HG03571 (cell line): ENCODE data around the gene HS1BP3.

Source experiments
- ATAC-seq: cut with Tn5 transposase; IDR thresholded peaks from one replicate; pipeline ENCODE4 v1.9.1; 2021; ENCODE audit not compliant: unreplicated experiment

The HS1BP3 gene

DNA sequence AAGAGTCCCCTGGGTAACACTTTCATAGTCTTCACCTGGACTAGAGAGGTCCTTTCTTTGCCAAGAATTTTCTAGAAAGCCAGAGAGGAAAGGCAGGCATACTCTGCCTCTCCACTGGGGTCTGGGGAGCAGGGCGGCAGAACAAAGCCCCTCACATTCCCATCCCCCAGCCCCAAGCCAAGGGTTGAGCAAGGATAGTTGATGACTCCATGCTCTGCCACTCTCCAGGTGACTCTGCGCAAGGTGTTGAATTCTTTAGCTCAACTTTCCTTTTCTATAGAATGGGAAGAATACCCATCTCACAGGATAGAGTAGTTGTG lies 13.1 kb upstream of the HS1BP3 start:
- no peak for ATAC-seq

DNA sequence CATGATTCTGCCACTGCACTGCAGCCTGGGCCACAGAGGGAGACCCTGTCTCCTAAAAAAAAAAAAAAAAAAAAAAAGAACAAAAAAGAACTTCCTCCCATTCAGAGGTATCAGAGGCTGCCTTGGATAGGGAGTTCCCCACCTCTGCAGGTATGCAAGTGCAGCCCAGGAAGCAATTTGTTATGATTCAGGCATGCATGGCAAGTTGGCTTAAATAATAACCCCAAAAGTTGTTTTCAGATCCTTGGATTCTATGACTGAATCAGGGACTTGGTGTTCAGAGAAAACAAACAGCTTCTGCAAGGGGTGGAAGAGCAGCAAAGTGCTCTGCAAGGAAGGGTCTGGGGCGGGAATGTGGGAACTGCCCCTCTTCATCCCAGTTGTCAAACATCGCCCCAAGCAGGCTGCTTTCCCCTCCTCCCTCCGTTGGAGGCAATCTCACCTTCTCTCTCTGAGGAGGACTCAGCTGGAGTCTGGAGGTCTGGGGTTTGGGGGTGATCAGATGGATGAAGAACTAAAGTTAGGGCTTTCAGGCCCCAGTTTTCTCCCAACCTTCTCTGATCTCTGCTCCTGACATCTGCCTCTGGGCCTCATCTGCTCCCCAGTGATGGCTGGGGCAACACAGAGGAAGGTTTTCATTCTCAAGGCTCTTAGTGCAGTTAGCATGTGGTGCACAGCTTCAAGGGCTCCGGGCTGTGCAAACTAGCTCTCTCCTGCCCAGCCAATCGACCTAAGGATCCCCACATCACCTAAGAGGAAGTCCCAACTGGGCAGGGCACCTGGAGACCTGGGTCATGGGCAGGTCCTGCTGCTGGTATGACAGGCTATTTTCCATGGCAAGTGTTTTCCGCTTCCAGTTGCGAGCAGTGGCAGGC lies 12.5 kb upstream of the HS1BP3 start:
- no peak for ATAC-seq

DNA sequence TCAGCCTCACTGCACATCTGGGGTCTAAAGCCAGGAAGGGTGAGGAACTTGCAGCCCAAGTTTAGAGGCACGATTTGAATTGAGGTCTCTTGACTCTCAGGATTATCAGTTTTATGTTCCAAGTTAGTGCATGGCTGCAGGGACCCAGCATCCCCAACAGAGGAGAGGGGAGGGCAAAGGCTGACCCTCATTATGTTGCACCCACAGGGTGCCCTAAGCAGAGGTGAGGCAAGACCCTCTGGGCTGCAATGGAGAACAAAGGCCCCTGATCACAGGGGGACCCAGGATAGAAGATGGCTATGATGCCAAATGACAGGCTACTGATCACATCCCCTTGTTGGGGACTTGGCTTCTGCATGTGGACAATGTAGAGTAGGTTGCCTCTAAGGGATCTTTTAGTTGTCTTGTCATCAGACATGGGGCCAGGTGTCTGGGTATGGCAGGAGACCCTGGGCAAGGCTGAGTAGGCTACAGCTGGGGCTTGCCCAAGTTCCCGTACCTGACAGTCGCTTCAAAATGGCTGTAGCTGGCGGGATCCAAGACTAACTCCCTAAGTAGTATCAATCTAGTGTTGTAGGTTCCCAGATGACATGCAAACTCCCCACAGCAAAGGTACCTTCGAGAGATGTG lies 11.5 kb upstream of the HS1BP3 start:
- ATAC-seq = no peak

GRCh38 chr2:20661421-20662307 lies 10.8 kb upstream of the HS1BP3 start:
- peak; percentile 65 for ATAC-seq

DNA sequence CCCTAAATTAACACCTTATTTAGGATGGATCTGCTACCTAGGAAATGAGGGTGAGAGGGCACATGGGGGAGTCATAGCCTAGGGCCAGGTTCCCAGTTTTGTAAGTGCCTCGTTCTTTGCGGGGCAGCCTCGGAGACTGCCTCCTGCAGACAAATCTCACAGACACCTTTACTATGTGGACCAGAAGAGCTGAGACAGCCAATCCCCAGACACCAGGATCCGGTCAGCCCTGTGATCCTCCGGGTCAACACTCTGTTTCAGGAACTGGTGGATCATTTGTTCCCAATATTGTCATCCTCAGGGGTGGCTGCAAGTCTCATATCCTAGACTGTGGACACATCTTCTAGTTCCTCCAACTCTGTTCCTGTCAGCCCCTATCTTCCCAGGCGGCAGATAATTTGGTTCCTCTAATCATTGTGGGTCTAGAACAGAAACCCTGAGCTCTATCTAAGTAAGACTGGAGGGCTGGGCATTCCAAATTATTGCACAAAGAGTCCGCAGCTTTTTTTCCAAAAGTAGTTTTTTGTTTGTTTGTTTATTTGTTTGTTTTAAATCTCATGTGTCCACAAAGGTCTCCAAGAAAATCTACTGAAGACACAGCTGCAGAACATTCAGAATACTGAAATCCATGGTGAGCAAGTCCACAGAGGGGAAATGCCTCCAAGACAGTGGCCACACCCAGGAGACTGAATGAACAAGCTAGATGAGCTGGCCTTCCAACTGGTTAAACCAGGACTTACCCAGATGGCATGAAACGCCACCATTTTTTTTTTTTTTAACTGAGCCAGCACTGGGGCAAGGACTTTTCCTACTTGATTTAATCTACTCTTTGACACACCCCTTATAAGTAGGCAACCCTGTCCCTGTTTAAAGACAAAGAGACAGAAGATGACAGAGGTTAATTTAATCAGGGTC lies 9.9 kb upstream of the HS1BP3 start:
- ATAC-seq = no peak

DNA sequence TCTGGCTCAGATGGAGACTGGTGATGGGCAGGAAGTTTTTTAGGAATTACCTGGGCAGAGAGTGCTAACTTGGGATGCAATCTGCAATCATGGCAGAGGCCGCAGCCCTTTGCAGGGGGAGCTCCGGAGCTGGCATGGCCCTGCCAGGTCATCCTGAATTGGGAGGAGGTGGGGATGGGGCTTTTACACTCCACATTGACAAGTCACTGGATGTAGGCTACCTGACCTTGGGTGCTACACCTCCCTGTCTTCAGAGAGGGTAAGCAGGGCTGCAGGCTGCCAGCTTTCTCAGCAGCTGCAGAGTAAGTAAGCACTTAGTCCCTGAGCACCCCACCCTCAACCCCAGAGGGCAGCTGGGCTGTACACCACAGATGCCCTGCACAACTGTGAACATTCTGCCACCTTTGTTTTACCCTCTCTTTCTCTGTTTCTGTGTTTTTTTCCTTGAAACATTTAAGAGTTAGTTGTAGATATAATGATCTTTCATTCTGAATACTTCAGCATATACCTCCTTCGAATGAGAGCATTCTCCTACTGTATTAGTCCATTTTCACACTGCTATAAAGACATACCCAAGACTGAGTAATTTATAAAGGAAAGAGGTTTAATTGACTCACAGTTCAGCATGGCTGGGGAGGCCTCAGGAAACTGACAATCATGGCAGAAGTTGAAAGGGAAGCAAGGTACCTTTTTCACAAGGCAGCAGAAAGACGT lies 6.8 kb upstream of the HS1BP3 start:
- ATAC-seq = no peak

DNA sequence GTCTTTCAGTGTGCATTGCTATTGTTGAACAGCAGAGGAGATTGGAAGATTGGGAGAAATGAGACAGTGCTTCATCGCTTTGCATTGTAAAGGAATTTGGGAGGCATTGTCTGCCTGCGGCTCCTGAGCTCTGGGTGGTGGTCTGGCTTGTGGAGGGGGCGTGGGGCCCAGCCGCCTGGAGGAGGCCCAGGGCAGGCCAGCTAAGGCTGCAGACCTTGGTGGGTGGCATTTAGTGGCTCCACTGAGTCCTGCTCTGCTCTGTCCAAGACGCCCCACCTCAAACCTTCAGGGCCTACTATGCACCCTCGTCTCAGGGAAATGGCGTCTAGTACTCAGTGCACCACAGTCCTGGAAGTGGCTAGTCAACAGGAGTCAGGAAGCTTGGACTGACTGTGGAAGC lies 5.7 kb upstream of the HS1BP3 start:
- ATAC-seq = no peak

- no peak for ATAC-seq
These were observed 3.6 kb upstream of the HS1BP3 start for GRCh38 chr2:20654535-20654813.

DNA sequence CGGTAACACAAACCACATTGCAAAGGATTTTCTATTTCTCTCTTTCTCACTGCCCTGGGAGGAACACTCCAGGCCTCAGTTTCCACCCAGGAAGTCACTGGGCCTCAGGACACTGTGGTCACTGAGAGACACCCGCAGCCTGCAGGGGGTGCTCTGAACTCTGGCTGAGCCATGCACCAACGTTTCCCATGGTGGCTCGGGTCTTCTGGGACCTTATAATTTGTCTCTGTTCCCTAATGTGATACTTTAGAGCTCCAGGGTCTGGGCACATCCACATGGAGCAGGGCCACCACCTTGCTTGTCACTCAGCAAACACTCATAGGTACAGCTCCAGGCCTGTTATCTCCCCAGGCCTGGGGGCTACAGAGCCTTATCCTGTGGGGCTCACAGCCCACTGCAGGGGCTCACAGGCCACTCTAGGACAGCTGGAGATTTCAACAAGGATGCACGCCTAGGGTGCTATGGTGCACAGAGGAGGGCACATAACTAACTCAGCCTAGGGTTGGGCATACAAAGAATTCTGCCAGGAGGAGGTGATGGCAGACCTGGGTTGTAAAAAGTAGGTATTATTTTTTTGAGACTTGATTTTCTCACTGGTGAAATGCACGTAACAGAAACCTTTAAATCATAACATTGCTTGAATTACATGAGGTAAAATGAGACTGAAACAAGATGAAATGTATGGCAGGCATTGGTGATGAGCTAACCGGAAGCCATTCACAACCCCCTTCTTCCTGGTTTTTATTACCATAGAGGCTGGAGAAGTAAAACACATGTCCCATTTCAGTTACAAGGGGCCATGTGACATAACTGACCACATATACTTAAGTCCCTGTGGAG lies 3.0 kb upstream of the HS1BP3 start:
- no peak for ATAC-seq

DNA sequence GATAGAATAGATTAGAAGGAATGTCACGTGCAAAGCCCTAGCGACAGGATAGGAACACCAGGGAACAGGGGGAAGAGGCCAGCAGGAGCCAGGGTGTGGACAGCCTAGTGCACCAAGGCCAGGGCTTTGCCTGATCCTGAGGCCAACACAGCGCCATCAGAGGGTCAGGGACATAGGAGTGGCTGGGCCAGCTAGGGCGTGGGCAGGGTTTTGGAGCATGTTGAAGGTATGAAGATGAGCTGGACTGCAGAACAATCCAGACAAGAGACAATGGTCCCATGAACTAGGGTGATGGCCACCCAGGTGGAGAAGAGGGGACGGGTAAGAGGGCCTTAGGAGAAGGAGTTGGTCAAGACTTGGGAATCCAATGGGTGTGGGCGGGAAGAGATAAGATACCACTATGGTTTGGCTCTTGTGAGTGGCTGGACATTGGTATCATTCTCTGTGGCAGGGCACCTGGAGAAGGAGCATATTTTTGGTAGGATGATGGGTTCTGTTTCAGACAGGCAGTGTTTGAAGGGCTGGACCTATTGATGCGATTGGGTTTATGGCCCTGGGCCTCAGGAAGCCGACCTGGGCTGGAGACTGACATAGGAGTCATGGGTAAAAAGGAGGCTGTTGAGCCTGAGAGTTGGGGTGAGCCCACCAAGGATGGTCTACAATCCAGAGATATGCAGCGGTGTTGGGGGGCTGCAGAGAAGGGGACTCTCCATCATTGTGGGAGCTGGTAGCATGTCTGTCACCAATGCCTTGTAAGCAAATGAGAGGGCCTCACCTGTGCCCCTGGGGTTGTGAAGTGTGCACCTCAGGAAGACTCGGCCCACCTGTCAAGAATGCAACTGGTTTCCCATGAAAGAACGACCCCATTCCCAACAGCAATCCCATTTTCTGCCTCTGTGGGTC lies 2.0 kb upstream of the HS1BP3 start:
- ATAC-seq = no peak

DNA sequence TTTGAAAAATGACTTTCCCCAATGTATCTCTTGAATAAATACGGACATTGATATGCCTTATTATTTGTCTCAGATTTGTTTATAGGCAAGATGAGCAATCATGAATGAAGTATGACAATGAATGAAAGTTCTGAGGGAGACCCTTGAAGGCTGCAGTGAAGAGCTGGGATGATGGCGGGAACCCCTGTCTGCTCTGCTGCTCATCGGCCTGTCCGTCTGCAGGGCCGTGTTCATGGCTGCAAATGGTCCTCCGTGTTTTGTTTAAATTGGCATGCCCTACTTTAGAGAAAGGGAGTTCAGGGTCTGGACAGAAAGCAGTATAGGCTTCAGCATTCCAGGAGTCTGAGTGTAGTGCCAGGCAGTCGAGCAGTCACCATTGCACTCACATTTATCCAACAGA lies 1.2 kb upstream of the HS1BP3 start:
- no peak for ATAC-seq

DNA sequence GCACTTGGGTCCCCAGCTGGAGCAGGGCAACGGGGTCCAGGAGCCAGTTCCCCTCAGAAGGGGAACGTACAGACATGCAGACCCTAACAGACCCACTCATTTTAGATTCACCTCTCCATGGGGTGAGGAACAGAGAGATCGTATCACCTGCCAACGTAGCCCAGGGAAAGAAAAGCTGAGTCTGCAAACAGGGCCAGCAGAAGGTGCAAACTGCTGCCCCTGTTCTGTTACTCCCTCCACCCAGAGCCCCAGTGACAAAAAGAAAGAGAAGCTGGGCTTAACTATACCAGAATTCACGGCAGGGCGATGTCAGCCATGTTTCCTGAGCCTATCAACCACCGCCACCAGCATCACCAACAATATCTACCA lies 817 bp upstream of the HS1BP3 start:
- ATAC-seq = no peak

DNA sequence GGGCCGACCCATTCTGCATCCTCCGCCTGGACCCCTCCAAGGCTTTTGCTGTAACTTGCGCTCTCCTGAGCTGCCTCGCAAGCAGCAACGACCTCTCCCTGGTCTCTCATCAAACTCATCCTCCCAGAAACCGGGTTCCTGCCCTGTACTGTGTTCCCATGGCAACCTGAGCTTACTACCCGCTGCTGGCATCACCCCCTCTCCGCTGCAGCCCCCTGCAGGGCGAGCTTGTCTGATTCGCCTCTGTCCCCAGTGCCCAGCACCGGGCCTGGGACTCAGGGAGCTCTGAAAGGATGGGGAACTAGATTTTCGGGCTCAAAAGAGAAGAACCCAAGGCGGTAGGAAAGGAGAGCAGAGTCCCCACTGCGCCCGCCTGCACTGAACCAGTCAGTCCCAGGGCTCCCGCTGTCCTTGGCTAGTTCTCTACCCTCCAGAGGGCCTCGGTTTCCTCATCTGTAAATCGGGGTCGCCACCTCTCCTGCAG lies 463 bp downstream of the HS1BP3 start:
- ATAC-seq = no peak

GRCh38 chr2:20649976-20650375 lies 922 bp downstream of the HS1BP3 start:
- ATAC-seq = no peak

DNA sequence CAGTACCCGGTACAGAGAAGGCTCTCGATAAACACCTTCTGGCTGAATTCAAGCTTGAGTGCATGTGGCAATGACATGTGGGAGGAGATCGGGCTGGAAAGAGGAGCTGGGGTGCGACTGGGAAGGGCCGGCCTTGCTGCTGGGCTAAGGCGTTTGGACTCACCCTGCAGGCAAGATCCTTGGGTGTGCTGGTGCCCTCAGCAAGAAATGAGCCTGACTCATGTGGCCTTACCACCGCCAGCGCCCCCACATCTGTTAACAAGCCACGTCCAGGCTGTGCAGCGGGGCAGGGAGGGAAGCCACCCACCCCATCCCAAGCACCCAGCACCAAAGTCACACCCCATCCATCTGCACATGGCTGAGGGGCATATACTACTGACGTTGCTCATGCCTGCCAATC lies 1.3 kb downstream of the HS1BP3 start:
- ATAC-seq = no peak

GRCh38 chr2:20648831-20649230 lies 2.1 kb downstream of the HS1BP3 start:
- no peak for ATAC-seq

DNA sequence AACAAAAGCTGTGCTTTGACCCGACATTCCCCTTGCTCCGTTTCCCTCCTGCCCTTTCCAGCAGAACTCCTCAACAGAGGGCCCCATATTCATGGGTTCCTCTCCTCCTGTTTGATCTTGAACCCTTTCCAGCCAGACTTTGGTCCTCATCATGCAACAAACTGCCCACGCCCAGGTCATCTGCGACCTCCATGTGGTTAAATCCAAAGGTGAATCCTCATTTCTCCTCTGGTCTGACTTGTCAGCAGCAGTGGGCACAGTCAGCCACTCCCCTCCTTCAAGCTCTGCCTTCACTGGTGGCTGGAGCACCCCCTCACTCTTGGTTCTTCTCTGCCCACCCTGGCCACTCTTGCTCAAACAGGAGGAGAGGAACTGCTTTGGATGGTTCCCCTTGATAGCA lies 2.7 kb downstream of the HS1BP3 start:
- ATAC-seq = no peak

- no peak for ATAC-seq
These were observed 3.2 kb downstream of the HS1BP3 start for GRCh38 chr2:20647738-20648137.
